ENCODE measurements around the gene TIAM2. TPM values are rescaled to one million over a fixed set of nuclear protein-coding genes. Genes with fewer than 3 reads are reported as not detected.

TIAM2 gene
- total and polyA plus RNA-seq, 2 experiments from 2014 or later = 14.2 to 24.4 TPM

DNA sequence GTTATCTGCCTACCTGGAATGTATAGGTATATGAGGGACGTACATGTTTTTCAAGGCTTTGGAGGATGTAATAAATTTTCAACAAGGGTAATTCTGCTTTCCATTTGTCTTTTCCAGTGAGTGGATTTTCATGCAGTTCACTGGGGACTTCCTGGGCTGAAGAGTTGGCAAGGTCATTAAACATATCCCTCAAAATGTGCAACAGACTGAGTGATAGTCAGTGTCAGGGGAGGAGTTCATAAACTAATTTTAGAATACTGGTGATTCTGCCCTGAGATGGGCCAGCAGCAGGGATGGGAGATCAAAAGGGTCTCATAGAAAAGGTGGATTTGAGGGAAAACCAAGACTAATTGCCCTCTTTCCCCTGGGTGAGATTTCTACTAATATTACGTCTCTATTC lies 146.4 kb downstream of the TIAM2 start:
- no peaks in the 10 kb centered on the region for H3K79me2 ChIP-seq (replicated peaks; ENCODE audit: insufficient read depth)
- Mint-ChIP-seq H3K9me3 (no peaks in the 10 kb centered on the region), H3K4me1 (peaks cover 51% of the 10 kb centered on the region), H3K4me3 (no peak overlapping the region), H3K36me3 (ENCODE audit: low read depth) (peaks cover 15% of the 10 kb centered on the region; the same call in 2 of the 3 replicates), H3K27ac (peak overlapping the region; percentile 32), H3K27me3 (ENCODE audit: insufficient read depth, low read depth, poor library complexity) (peaks cover 2% of the 10 kb centered on the region)
- no peaks in the 10 kb centered on the region; the same call in 1 of the 2 replicates for H3K36me3 ChIP-seq (ENCODE audit: insufficient read depth)
- H3K4me3 ChIP-seq = no peak overlapping the region
- H3K4me1 ChIP-seq (ENCODE audit: insufficient read depth) = peaks cover 36% of the 10 kb centered on the region
- no peak for DNase-seq (ENCODE audit: low spot score)
- no peak for TF ChIP-seq STAT1 (IDR thresholded peaks at IDR 0.05; ENCODE audit: unreplicated experiment)
- TF ChIP-seq JUNB (IDR thresholded peaks at IDR 0.05; ENCODE audit: unreplicated experiment) = no peak
- TF ChIP-seq CREB1 (CRISPR knock-in tag; IDR thresholded peaks at IDR 0.05; ENCODE audit: low read depth) = no peak
- no peak for TF ChIP-seq ZNF114 (CRISPR knock-in tag; IDR thresholded peaks at IDR 0.05)
- no peak for TF ChIP-seq NANOG (IDR thresholded peaks at IDR 0.05; ENCODE audit: borderline replicate concordance)
- TF ChIP-seq ETS1 (IDR thresholded peaks at IDR 0.05) = no peak
- no peak for TF ChIP-seq POLR2AphosphoS5 (IDR thresholded peaks at IDR 0.05; ENCODE audit: low read depth)
- TF ChIP-seq EZH2phosphoT487 (IDR thresholded peaks at IDR 0.05; ENCODE audit: unreplicated experiment) = no peak
- TF ChIP-seq EZH2 (IDR thresholded peaks at IDR 0.05; ENCODE audit: low read depth, unreplicated experiment) = no peak
- no peak for TF ChIP-seq ZNF462 (CRISPR knock-in tag; IDR thresholded peaks at IDR 0.05)
- TF ChIP-seq ZNF331 (CRISPR knock-in tag; IDR thresholded peaks at IDR 0.05; ENCODE audit: low read depth) = no peak
- TF ChIP-seq, protein P1, sequence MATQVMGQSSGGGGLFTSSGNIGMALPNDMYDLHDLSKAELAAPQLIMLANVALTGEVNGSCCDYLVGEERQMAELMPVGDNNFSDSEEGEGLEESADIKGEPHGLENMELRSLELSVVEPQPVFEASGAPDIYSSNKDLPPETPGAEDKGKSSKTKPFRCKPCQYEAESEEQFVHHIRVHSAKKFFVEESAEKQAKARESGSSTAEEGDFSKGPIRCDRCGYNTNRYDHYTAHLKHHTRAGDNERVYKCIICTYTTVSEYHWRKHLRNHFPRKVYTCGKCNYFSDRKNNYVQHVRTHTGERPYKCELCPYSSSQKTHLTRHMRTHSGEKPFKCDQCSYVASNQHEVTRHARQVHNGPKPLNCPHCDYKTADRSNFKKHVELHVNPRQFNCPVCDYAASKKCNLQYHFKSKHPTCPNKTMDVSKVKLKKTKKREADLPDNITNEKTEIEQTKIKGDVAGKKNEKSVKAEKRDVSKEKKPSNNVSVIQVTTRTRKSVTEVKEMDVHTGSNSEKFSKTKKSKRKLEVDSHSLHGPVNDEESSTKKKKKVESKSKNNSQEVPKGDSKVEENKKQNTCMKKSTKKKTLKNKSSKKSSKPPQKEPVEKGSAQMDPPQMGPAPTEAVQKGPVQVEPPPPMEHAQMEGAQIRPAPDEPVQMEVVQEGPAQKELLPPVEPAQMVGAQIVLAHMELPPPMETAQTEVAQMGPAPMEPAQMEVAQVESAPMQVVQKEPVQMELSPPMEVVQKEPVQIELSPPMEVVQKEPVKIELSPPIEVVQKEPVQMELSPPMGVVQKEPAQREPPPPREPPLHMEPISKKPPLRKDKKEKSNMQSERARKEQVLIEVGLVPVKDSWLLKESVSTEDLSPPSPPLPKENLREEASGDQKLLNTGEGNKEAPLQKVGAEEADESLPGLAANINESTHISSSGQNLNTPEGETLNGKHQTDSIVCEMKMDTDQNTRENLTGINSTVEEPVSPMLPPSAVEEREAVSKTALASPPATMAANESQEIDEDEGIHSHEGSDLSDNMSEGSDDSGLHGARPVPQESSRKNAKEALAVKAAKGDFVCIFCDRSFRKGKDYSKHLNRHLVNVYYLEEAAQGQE (IDR thresholded peaks at IDR 0.05; ENCODE audit: unreplicated experiment) = no peak
- TF ChIP-seq, protein P2, sequence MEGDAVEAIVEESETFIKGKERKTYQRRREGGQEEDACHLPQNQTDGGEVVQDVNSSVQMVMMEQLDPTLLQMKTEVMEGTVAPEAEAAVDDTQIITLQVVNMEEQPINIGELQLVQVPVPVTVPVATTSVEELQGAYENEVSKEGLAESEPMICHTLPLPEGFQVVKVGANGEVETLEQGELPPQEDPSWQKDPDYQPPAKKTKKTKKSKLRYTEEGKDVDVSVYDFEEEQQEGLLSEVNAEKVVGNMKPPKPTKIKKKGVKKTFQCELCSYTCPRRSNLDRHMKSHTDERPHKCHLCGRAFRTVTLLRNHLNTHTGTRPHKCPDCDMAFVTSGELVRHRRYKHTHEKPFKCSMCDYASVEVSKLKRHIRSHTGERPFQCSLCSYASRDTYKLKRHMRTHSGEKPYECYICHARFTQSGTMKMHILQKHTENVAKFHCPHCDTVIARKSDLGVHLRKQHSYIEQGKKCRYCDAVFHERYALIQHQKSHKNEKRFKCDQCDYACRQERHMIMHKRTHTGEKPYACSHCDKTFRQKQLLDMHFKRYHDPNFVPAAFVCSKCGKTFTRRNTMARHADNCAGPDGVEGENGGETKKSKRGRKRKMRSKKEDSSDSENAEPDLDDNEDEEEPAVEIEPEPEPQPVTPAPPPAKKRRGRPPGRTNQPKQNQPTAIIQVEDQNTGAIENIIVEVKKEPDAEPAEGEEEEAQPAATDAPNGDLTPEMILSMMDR (conservative IDR thresholded peaks at IDR 0.05; ENCODE audit: low read depth in 2 of 2) = no peak
- no peak overlapping the region for H3K4me2 ChIP-seq
- H2AFZ ChIP-seq = no peak overlapping the region
- ATAC-seq = no peak
- H3K9me2 ChIP-seq (ENCODE audit: insufficient read depth) = no peaks in the 10 kb centered on the region
- no peaks in the 10 kb centered on the region for H3K27me3 ChIP-seq (ENCODE audit: insufficient read depth)
- no peaks in the 10 kb centered on the region for H3F3A ChIP-seq (replicated peaks; ENCODE audit: low read depth)
- peak overlapping the region; percentile 76 for H3K27ac ChIP-seq (ENCODE audit: low read depth)
- no peaks in the 10 kb centered on the region for H4K20me1 ChIP-seq (replicated peaks; ENCODE audit: insufficient read depth)
